Neutrophil (primary cell): ENCODE results near the gene CCNI2.

Experiments used
- H3K27ac ChIP-seq: fragments of 200-600 bp; sonication (generic); 2 replicates; pipeline ENCODE4 v1.5.1; 2016; ENCODE audit warnings: mild to moderate bottlenecking, moderate library complexity
- H3K27me3 ChIP-seq: fragments of 200-600 bp; sonication (generic); 2 replicates; pipeline ENCODE4 v1.6.0; 2016; ENCODE audit warnings: mild to moderate bottlenecking
- H3K36me3 ChIP-seq: fragments of 200-600 bp; sonication (generic); 2 replicates; pipeline ENCODE4 v1.5.1; 2017
- H3K4me1 ChIP-seq, 2 experiments: fragments of 200-600 bp in 1 of 2; sonication (generic) in 1 of 2; 1 replicate in 1 of 2; 2 replicates in 1 of 2; pipeline versions ENCODE4 v1.5.1 to v1.6.1; 2013 to 2016; ENCODE audit warnings: low read depth in 1 of 2, low read length in 1 of 2, mild to moderate bottlenecking in 1 of 2, moderate library complexity in 1 of 2; ENCODE audit not compliant: control insufficient read depth in 1 of 2, insufficient read depth in 1 of 2
- H3K4me3 ChIP-seq, 2 experiments: fragments of 200-600 bp in 1 of 2; sonication (generic) in 1 of 2; 1 replicate in 1 of 2; 2 replicates in 1 of 2; pipeline ENCODE4 v1.5.1; 2013 to 2016; ENCODE audit warnings: low read depth in 1 of 2, low read length in 1 of 2, mild to moderate bottlenecking in 1 of 2, moderate library complexity in 1 of 2
- H3K9me3 ChIP-seq: fragments of 200-600 bp; sonication (generic); 2 replicates; pipeline ENCODE4 v1.5.1; 2016
- CTCF ChIP-seq: fragments of 200-600 bp; sonication (generic); IDR thresholded peaks from 2 replicates; pipeline ENCODE4 v1.5.1; 2016; ENCODE audit warnings: antibody characterized with exemption

The CCNI2 gene

GRCh38 chr5:132737982-132738681, 9.1 kb upstream of the CCNI2 start:
- peaks cover 9 to 10% of the 10 kb centered on the region in 2 experiments for H3K4me1 ChIP-seq
- no peaks in the 10 kb centered on the region for H3K9me3 ChIP-seq
- no peaks in the 10 kb centered on the region for H3K36me3 ChIP-seq
- H3K27me3 ChIP-seq = peaks cover 82% of the 10 kb centered on the region
- TF ChIP-seq CTCF = no peak
- H3K27ac ChIP-seq = no peak overlapping the region
- peak overlapping the region; percentile 79 for H3K4me3 ChIP-seq

GRCh38 chr5:132739232-132739631, 8.0 kb upstream of the CCNI2 start:
- Histone ChIP-seq H3K4me3 (no peak overlapping the region), H3K36me3 (no peaks in the 10 kb centered on the region), H3K9me3 (no peaks in the 10 kb centered on the region), H3K27me3 (peaks cover 93% of the 10 kb centered on the region), H3K27ac (no peak overlapping the region), H3K4me1 (peaks cover 9 to 10% of the 10 kb centered on the region in 2 experiments)
- TF ChIP-seq CTCF = no peak

- Histone ChIP-seq H3K27ac (no peak overlapping the region), H3K4me1 (peaks cover 7 to 8% of the 10 kb centered on the region in 2 experiments), H3K4me3 (no peak overlapping the region), H3K27me3 (peaks cover 100% of the 10 kb centered on the region), H3K36me3 (no peaks in the 10 kb centered on the region), H3K9me3 (no peaks in the 10 kb centered on the region)
- TF ChIP-seq CTCF = no peak
These were observed 5.1 kb upstream of the CCNI2 start for GRCh38 chr5:132742158-132742557.

GRCh38 chr5:132742626-132743025, 4.6 kb upstream of the CCNI2 start:
- no peaks in the 10 kb centered on the region for H3K9me3 ChIP-seq
- no peak overlapping the region for H3K27ac ChIP-seq

GRCh38 chr5:132744659-132745058, 2.6 kb upstream of the CCNI2 start:
- Histone ChIP-seq H3K4me1 (peaks cover 3 to 7% of the 10 kb centered on the region in 2 experiments), H3K27me3 (peaks cover 100% of the 10 kb centered on the region), H3K27ac (no peak overlapping the region), H3K4me3 (no peak overlapping the region), H3K36me3 (no peaks in the 10 kb centered on the region), H3K9me3 (no peaks in the 10 kb centered on the region)
- TF ChIP-seq CTCF = no peak

More at GRCh38 chr5:132742626-132743025, 4.6 kb upstream of the CCNI2 start:
- no peaks in the 10 kb centered on the region for H3K36me3 ChIP-seq
- H3K27me3 ChIP-seq = peaks cover 100% of the 10 kb centered on the region
- no peak for TF ChIP-seq CTCF
- H3K4me1 ChIP-seq = peaks cover 5 to 9% of the 10 kb centered on the region in 2 experiments
- H3K4me3 ChIP-seq = no peak overlapping the region
